ENCODE data around the gene PACSIN1.

GRCh38 chr6:34559651-34560365 lies 93.9 kb downstream of the PACSIN1 start:
- no peak for TF ChIP-seq RAD21 (IDR thresholded peaks at IDR 0.05; ENCODE audit: low read length)
- TF ChIP-seq CTCF (conservative IDR thresholded peaks at IDR 0.05; ENCODE audit: low read depth, low read length): no peak
- TF ChIP-seq RFX5 (IDR thresholded peaks at IDR 0.05; ENCODE audit: low read depth, low read length): no peak
- no peak for TF ChIP-seq POLR2A (IDR thresholded peaks at IDR 0.05; ENCODE audit: low read depth, low read length)
- no peak for TF ChIP-seq CEBPB (IDR thresholded peaks at IDR 0.05; ENCODE audit: low read depth, low read length)
- TF ChIP-seq BHLHE40 (IDR thresholded peaks at IDR 0.05; ENCODE audit: low read depth, low read length): no peak
- TF ChIP-seq RCOR1 (IDR thresholded peaks at IDR 0.05; ENCODE audit: insufficient replicate concordance, low read length): no peak
- no peak for TF ChIP-seq MXI1 (IDR thresholded peaks at IDR 0.05; ENCODE audit: borderline replicate concordance, low read depth, low read length)
